Measurements from ENCODE around the gene PAFAH2.
"Not testable (repeated sequence)": the region's sequence is repeated elsewhere in the genome, so short reads cannot be mapped to it uniquely, and the experiment has no call there.

Gene PAFAH2

GRCh38 chr1:25986773-25987172 lies 11.1 kb downstream of the PAFAH2 start:
- DNase-seq (ENCODE audit: low read depth in 3 of 3, low spot score in 1 of 3), result not testable (repeated sequence)

DNA sequence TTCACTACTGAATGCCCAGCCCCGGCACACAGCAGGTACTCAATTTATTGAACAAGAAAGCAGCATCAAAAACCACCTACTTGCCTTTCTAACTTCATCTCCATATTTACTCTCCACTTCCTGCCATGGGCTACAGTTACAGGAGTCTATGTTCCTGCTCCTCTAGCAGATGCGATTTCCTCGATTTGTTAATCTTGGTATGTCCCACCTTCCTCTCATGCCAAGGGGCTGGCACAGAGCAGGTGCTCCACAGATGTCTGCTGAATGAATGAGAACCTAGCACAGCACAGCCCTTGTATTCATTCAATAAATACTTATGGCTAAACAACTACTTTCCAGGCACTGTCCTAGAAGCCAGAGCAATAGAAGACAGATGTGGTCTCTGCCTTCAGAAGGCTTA lies 12.2 kb downstream of the PAFAH2 start:
- DNase-seq (ENCODE audit: low read depth in 3 of 3, low spot score in 1 of 3), result no peak

DNA sequence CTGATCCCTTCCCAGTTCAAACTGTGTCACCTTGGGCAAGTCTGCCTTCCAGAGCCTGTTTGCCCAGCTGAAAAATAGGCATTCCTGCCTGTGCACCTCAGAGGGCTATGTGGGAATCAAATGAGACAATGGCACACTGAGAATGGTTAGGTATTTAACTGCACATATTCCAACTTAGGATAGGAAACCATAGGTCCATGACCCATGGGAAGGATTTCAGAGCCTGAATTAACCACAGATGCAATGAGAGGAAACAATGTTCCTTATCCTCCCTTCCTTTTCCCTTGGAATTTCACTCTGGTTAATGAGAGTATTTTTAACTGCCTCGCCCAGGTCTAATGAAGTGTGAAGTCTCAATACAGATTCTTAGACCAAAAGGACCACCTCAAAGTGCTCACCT lies 12.7 kb downstream of the PAFAH2 start:
- DNase-seq (ENCODE audit: low read depth in 3 of 3, low spot score in 1 of 3), result no peak

GRCh38 chr1:25979210-25979609 lies 18.7 kb downstream of the PAFAH2 start:
- DNase-seq (ENCODE audit: low read depth in 3 of 3, low spot score in 1 of 3), result no peak

- DNase-seq (ENCODE audit: low read depth in 3 of 3, low spot score in 1 of 3), result no peak
Measured at GRCh38 chr1:25978403-25978802, 19.5 kb downstream of the PAFAH2 start.

- DNase-seq (ENCODE audit: low read depth in 3 of 3, low spot score in 1 of 3), result no peak
Measured at GRCh38 chr1:25977801-25978200, 20.1 kb downstream of the PAFAH2 start.

DNA sequence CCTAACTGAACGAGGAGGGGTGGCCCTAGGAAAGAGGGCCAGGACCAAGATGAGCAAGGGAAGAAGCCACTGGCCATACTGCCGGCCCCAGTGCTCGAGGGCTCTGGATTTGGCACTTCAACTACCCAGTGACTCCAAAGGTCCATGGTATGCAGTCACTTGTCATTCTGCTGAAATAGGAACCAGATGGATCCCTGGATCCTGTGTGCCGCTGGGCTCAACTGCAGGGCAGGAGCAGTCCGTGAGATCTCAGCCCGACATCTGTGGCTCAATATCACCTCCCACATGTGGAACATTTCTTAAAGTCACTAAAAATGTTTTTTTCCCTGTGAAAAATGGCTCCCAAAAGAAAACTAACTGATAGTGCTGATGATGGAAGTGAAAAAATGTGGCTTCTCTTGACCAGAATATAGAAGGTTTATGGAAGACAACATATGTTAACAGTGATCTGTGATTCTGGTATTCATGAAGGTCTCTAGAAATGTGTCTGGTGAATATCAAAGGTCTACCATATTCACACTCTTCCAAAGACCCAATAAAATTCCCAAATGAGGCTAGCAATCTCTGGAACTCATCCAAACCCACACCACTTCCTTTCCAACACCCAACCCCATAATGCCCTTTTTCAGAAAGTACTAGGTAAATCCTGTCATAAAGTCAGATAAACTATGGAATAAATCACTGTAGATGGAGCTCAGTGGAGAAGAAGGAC lies 24.1 kb downstream of the PAFAH2 start:
- no peak for DNase-seq (ENCODE audit: low read depth in 3 of 3, low spot score in 1 of 3)

- no peak for DNase-seq (ENCODE audit: low read depth in 3 of 3, low spot score in 1 of 3)
Measured at GRCh38 chr1:25971811-25972180, 26.1 kb downstream of the PAFAH2 start.

DNA sequence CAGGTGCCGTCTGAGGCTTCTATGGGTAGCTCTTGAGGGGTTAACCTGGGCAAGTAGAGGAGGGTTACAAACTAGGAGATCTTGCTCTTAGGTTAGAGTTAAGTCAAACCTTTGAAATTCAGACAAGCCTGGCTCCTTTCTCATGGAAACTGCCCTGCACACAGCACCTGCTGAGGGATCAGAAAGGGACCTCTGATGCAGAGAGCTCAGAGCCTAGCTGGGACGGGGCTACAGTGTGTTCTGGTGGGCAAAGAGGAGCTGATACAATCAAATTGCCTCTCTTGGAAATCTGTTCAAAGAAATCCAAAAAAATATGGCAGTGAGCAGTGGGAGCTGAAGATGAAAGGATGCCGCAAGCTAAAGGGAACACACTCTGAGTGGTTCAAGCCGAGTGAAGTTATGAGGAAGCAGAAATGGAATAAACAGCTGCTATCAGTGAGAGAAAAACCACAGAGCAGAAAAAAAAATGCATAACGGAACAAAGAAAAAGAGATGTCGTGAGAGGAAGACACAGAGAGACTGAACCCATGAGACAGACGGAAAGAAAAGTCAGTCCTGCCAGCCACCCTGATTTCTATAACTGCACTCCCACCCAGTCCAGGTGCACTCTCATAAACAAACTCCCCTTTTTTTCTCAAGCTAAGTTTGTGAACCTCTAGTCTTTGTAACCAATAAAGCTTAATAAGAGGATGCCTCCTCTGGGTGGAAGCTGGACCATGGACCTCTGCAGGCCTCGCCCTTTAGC lies 26.6 kb downstream of the PAFAH2 start:
- DNase-seq (ENCODE audit: low read depth in 3 of 3, low spot score in 1 of 3), result no peak

- DNase-seq (ENCODE audit: low read depth in 3 of 3, low spot score in 1 of 3), result no peak
Measured at GRCh38 chr1:25967308-25967707, 30.6 kb downstream of the PAFAH2 start.

DNA sequence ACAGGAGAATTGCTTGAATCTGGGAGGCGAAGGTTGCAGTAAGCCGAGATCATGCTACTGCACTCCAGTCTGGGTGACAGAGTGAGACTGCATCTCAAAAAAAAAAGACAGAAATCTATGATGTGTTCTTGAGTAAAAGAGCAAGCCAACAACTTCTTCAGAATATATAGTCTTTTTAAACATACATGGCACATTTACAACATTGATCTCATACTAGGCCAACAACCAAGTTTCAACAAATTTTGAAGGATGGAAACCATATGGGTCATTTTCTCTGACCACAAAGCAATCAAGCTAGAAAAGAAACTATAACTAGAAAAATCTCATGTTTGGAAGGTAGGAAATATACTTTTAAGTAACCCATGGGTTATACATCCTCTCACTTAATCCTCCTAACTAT lies 38.3 kb downstream of the PAFAH2 start:
- DNase-seq (ENCODE audit: low read depth in 3 of 3, low spot score in 1 of 3), result no peak

DNA sequence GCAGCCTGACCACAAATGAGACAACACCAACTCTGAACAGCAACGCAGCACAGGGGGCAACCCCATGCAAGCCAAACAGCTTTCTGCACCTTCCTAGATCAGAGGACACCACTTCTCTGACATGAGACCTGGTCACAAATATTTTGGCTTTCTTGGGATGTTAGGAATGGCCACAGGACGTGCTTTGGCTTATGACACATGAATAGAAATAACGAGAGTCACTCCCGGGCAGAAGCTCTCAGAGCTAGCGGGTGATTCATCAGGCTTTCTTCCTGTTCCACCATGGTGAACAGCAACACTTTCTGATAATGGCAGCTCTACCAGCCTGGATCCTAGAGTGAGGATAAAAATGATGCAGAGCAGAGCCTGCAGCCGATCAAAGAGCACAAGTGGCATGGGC lies 39.4 kb downstream of the PAFAH2 start:
- no peak for DNase-seq (ENCODE audit: low read depth in 3 of 3, low spot score in 1 of 3)

- DNase-seq (ENCODE audit: low read depth in 3 of 3, low spot score in 1 of 3), result no peak
Measured at GRCh38 chr1:25955553-25955952, 42.3 kb downstream of the PAFAH2 start.

GRCh38 chr1:25954282-25954938 lies 43.5 kb downstream of the PAFAH2 start:
- no peak for DNase-seq (ENCODE audit: low read depth in 3 of 3, low spot score in 1 of 3)

DNA sequence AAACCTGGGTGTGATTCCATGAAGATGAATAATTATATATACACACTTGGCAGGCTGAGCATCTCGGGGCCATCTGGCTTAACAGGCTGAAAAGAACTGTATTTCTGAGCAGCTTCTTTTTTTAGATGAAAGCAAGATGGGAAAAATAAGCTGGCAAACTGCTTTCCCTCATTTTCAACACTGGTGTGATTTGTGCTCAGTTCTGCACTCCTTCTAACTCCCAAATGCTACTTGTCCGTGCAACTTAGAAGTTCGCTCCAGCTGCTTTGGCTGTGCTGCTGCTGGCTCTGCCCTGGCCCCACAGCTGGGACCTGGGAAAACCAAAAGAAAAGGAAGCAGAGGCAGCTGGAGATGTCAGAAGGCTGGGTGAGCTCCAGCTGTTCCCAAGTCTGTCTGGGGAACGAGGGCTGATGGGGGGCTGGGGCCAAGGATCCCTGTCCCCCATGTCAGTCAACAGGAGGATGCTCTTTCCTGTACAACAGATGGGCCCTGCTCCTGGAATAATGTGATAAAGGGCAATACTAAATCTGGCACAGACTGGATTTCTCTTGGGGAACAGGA lies 44.9 kb downstream of the PAFAH2 start:
- DNase-seq (ENCODE audit: low read depth in 3 of 3, low spot score in 1 of 3), result no peak

- DNase-seq (ENCODE audit: low read depth in 3 of 3, low spot score in 1 of 3), result no peak
Measured at GRCh38 chr1:25948641-25949040, 49.2 kb downstream of the PAFAH2 start.

DNA sequence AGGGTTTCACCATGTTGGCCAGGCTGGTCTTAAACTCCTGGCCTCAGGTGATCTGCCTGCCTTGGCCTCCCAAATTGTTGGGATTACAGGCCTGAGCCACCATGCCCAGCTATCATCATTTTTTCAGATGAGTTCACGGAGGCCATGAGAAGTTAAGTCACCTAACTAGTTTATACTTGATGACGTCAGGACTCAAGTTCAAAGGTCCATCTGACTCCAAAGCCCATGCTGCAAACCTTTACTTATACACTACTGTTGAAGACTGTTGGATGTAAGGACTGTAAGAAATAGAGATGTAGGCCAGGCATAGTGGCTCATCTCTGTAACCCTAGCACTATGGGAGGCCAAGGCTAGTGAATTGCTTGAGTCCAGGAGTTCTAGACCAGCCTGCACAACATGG lies 50.8 kb downstream of the PAFAH2 start:
- DNase-seq (ENCODE audit: low read depth in 3 of 3, low spot score in 1 of 3), result no peak

DNA sequence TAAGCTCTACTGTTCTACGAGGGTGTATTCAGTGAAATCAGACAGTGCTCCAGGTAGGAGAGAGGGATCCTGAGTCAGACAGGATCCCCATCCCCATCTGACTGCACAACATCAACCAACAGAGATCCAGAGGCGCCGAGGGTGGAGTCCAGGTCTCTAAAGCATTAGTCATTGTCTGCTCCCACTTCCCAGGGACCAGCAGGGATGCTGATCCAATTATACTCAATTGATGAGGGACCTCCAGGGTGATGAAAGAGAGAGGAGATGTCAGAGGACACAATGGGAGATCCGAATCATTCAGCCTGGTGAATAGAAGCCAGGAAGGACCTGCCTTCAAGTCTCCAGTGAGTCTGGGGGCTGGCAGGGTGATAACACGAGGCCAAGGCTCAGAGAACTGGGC lies 52.1 kb downstream of the PAFAH2 start:
- DNase-seq (ENCODE audit: low read depth in 3 of 3, low spot score in 1 of 3), result no peak

DNA sequence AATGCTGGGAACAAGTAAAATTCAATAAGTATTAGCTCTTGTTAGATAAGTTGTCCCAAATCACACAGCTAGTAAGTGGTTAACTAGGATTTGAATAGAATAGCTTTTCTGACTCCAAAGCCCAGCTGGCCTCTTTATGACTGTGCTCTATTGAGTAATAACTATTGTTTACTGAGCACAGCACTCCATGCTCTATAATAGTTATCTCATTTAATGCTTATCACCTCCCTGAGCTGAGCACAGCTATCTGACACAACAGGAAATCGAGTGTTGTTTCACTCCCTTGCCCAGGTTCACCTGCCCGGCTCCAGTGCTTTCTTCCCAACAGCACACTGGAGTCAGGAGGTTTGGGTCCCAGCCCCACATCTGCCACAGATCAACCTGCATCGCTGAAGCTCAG lies 52.9 kb downstream of the PAFAH2 start:
- DNase-seq (ENCODE audit: low read depth in 3 of 3, low spot score in 1 of 3), result no peak

GRCh38 chr1:25943511-25943910 lies 54.4 kb downstream of the PAFAH2 start:
- not testable (repeated sequence) for DNase-seq (ENCODE audit: low read depth in 3 of 3, low spot score in 1 of 3)

- DNase-seq (ENCODE audit: low read depth in 3 of 3, low spot score in 1 of 3), result no peak
Measured at GRCh38 chr1:25936947-25937346, 60.9 kb downstream of the PAFAH2 start.

All from stimulated activated CD4-positive, alpha-beta T cell treated with anti-CD3 and anti-CD28 coated beads, TNF-alpha, amount 100 ng/mL, for 1 hour (primary cell).